Smooth muscle cell (in vitro differentiated cells): ENCODE measurements around the gene BAG5. TPM values are rescaled to one million over a fixed set of nuclear protein-coding genes. Genes with fewer than 3 reads are reported as not detected.

ENCODE experiments used
- DNase-seq: peaks from one replicate; lab custom pipeline; 2025; ENCODE audit not compliant: unreplicated experiment; lab: John Stamatoyannopoulos, UW
- H2AFZ ChIP-seq: fragments of 200-600 bp; sonication (generic); 2 replicates; pipeline ENCODE4 v1.6.0; 2016; ENCODE audit warnings: antibody characterized with exemption, low read depth, mild to moderate bottlenecking
- H3F3A ChIP-seq: fragments of 200-600 bp; sonication (generic); 2 replicates; pipeline ENCODE4 v1.6.0; 2017; ENCODE audit warnings: antibody characterized with exemption, low read depth
- H3K27ac ChIP-seq: fragments of 200-600 bp; sonication (generic); 2 replicates; pipeline ENCODE4 v1.5.1; 2016; ENCODE audit warnings: low read depth, mild to moderate bottlenecking
- H3K27me3 ChIP-seq: fragments of 200-600 bp; sonication (generic); 2 replicates; pipeline ENCODE4 v1.6.1; 2016; ENCODE audit warnings: low read depth, mild to moderate bottlenecking
- H3K36me3 ChIP-seq: fragments of 200-600 bp; sonication (generic); 2 replicates; pipeline ENCODE4 v1.5.1; 2016; ENCODE audit warnings: low read depth
- H3K4me1 ChIP-seq: fragments of 200-600 bp; sonication (generic); 2 replicates; pipeline ENCODE4 v1.5.1; 2016; ENCODE audit warnings: low read depth
- H3K4me2 ChIP-seq: fragments of 200-600 bp; sonication (generic); 2 replicates; pipeline ENCODE4 v1.6.0; 2016; ENCODE audit warnings: mild to moderate bottlenecking
- H3K4me3 ChIP-seq: fragments of 200-600 bp; sonication (generic); 2 replicates; pipeline ENCODE4 v1.5.1; 2016; ENCODE audit warnings: mild to moderate bottlenecking
- H3K79me2 ChIP-seq: fragments of 200-600 bp; sonication (generic); 2 replicates; pipeline ENCODE4 v1.6.0; 2016; ENCODE audit warnings: low read depth, mild to moderate bottlenecking
- H3K9ac ChIP-seq: fragments of 200-600 bp; sonication (generic); 2 replicates; pipeline ENCODE4 v1.6.0; 2016; ENCODE audit warnings: low read depth
- H3K9me3 ChIP-seq: fragments of 200-600 bp; sonication (generic); replicated peaks from 2 replicates; pipeline ENCODE4 v1.5.1; 2016; ENCODE audit warnings: low read depth
- H4K20me1 ChIP-seq: fragments of 200-600 bp; sonication (generic); 2 replicates; pipeline ENCODE4 v1.6.0; 2016; ENCODE audit warnings: low read depth
- CTCF ChIP-seq: fragments of 200-600 bp; sonication (generic); IDR thresholded peaks from 2 replicates; pipeline ENCODE4 v1.5.1; 2017; ENCODE audit warnings: borderline replicate concordance, mild to moderate bottlenecking, antibody characterized with exemption; ENCODE audit not compliant: insufficient read depth, poor library complexity, severe bottlenecking
- WGBS: methylation state at CpG from one replicate; pipeline ENCODE4 v1.1.7; 2016; ENCODE audit warnings: low lambda C conversion rate; 5-methylcytosine and 5-hydroxymethylcytosine counted together
- polyA plus RNA-seq: library from polyadenylated mRNA; unstranded; fragments of >200 nt; fragmentation: Nextera tagmentation; extraction: Ambion mirVana; gene quantifications from 2 replicates; pipeline ENCODE4 v1.2.1, GENCODE V29; 2016
- total RNA-seq: library from RNA; depleted of rRNA; stranded (reverse); fragments of >200 nt; gene quantifications from 2 replicates; pipeline ENCODE4 v1.2.3, GENCODE V29; 2014

Gene BAG5
- total and polyA plus RNA-seq, 2 experiments from 2014 or later = 13.4 to 31.1 TPM

GRCh38 chr14:103542605-103543088 lies 19.8 kb downstream of the BAG5 start:
- Histone ChIP-seq H3K4me2 (peak overlapping the region; percentile 76), H3K9me3 (no peaks in the 10 kb centered on the region), H3K27ac (no peak overlapping the region), H3K36me3 (no peaks in the 10 kb centered on the region), H2AFZ (no peak overlapping the region), H3K4me1 (peaks cover 25% of the 10 kb centered on the region), H4K20me1 (peaks cover 15% of the 10 kb centered on the region), H3K9ac (peak overlapping the region; percentile 51), H3K27me3 (no peaks in the 10 kb centered on the region), H3K4me3 (peak overlapping the region; percentile 5), H3K79me2 (no peaks in the 10 kb centered on the region), H3F3A (peaks cover 4% of the 10 kb centered on the region)
- TF ChIP-seq CTCF = no peak
- 19% methylated on average over 17 of the region's 18 CpGs for WGBS
- no peak for DNase-seq

GRCh38 chr14:103541709-103542604 lies 20.5 kb downstream of the BAG5 start:
- Histone ChIP-seq H3K36me3 (no peaks in the 10 kb centered on the region), H3K4me2 (peak overlapping the region; percentile 76), H3K9me3 (no peaks in the 10 kb centered on the region), H3K27me3 (no peaks in the 10 kb centered on the region), H3K4me1 (peaks cover 25% of the 10 kb centered on the region), H4K20me1 (peaks cover 8% of the 10 kb centered on the region), H3K79me2 (no peaks in the 10 kb centered on the region), H3K9ac (peak overlapping the region; percentile 51), H3F3A (peaks cover 4% of the 10 kb centered on the region), H2AFZ (no peak overlapping the region), H3K27ac (peak overlapping the region; percentile 91), H3K4me3 (no peak overlapping the region)
- no peak for DNase-seq
- WGBS = 71% methylated on average over 26 of the region's 33 CpGs
- TF ChIP-seq CTCF = no peak

GRCh38 chr14:103540821-103541708 lies 21.4 kb downstream of the BAG5 start:
- Histone ChIP-seq H2AFZ (no peak overlapping the region), H3K27me3 (no peaks in the 10 kb centered on the region), H3K9ac (no peak overlapping the region), H3K79me2 (no peaks in the 10 kb centered on the region), H3K36me3 (no peaks in the 10 kb centered on the region), H4K20me1 (no peaks in the 10 kb centered on the region), H3K4me2 (peak overlapping the region; percentile 77), H3F3A (peaks cover 4% of the 10 kb centered on the region), H3K4me1 (peaks cover 25% of the 10 kb centered on the region), H3K9me3 (no peaks in the 10 kb centered on the region), H3K27ac (peak overlapping the region; percentile 91), H3K4me3 (no peak overlapping the region)
- 68% methylated on average over 17 of the region's 17 CpGs for WGBS
- no peak for DNase-seq
- TF ChIP-seq CTCF = no peak
